NCI-H2171 (cell line): ENCODE measurements around the gene EPB41L4B.
"Not testable (repeated sequence)": the region's sequence is repeated elsewhere in the genome, so short reads cannot be mapped to it uniquely, and the experiment has no call there.

Experiments used
- DNase-seq: peaks from one replicate; lab custom pipeline; 2025; lab: John Stamatoyannopoulos, UW

Gene EPB41L4B

GRCh38 chr9:109244179-109245132, 76.4 kb downstream of the EPB41L4B start:
- peak; percentile 38 for DNase-seq

GRCh38 chr9:109242741-109243140, 78.1 kb downstream of the EPB41L4B start:
- no peak for DNase-seq

GRCh38 chr9:109242014-109242413, 78.8 kb downstream of the EPB41L4B start:
- DNase-seq, result no peak

DNA sequence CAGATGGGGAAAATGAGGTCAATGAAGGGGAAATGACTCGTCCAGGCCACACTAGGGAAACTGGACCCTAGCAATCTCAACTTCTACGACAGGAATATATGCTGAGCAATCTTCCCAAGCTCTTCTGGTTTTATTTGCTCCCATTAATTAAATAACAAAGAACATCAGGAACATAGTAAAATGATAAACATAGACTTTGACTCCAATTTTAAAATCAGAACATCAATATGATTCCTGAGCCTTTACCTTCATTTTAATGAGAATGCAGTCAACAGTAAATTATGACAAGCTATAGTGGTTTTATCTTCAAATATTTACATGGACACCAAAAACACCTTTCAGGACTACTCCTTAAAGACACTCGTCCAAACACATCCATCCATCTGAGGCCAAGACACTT, 79.7 kb downstream of the EPB41L4B start:
- DNase-seq, result no peak

- DNase-seq, result no peak
Measured at GRCh38 chr9:109239240-109239639, 81.6 kb downstream of the EPB41L4B start.

DNA sequence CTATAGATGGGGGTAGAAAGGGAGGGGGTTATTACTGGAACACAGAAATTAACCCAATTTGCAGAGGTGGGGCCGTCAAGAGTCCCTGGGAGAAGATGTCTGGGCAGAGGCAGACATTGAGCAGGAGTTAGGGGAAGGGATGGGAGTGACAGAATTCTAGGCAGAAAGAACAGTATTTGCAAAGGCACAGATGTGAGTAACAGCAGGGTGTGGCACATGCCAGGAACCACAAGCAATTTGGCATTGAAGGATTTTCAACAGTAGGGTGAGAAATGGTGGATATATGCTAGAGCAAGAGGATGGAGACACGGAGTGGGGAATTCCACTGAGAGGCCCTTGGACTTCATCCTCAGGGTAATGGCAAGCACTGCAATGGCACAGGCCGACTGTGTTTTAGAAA, 82.2 kb downstream of the EPB41L4B start:
- no peak for DNase-seq

DNA sequence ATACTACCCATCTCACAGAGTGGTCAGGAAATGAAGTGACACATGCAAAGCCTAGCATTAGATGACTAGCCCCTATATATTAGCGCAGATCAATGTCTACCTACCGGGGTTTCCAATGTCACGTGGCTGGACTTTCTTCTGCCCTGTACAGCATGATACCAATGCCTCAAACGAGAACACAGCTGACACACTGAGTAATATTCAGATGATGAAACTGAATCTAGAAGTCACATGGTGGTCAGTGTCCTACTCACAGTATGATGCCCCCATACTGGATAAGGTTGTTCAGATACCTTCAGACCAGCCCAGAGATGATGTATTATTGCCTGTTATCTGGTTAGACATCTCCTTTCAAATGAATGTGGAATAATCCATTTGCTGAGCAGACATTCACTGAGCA, 82.7 kb downstream of the EPB41L4B start:
- no peak for DNase-seq

- DNase-seq, result no peak
Measured at GRCh38 chr9:109232449-109233237, 88.2 kb downstream of the EPB41L4B start.

GRCh38 chr9:109231593-109231992, 89.3 kb downstream of the EPB41L4B start:
- no peak for DNase-seq

- DNase-seq, result no peak
Measured at GRCh38 chr9:109230277-109230676, 90.6 kb downstream of the EPB41L4B start.

DNA sequence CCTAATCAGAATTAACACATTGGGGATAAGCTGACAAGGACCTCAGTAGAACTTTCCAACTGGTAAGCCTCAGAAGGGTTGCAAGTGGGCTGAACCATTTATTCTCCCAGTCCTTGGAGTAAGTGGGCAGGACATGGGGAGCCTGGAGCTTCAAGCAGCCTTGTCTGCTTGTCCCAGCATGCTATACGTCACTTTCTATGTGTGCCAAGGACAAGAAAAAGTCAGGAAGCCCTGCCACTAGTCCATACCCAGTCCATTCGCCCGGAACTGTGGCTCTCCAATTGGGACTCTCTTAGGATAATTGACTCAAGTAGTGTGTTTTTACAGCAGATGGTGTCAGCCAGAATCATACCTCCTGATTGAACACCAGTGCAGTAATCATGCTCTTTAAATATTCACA, 91.2 kb downstream of the EPB41L4B start:
- DNase-seq, result no peak

DNA sequence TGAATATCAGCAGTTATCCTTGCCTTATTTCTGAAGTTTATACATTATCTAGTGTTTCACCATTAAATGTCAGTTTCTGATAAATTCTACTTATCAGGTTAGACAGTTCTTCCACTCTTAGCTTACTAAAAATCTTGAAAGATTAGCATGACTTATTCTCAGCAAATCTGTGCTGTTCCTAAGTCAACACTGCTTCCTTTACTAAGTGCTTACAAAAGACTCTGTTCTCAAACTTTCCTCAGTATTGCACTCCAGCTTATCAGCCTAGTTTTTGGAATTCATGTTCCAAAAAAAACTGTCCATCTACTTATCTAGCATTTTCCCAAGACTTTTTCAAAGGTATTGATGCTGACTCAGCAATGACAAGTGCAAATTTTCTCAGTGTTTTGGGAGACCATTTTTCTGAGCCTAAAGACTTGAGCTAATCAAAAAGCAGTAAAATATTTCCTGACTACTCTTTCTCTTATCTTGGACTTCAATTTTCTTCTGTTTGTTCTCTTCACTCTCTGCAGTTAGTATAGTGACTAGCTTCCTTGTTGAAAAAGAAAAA, 92.7 kb downstream of the EPB41L4B start:
- DNase-seq, result no peak

DNA sequence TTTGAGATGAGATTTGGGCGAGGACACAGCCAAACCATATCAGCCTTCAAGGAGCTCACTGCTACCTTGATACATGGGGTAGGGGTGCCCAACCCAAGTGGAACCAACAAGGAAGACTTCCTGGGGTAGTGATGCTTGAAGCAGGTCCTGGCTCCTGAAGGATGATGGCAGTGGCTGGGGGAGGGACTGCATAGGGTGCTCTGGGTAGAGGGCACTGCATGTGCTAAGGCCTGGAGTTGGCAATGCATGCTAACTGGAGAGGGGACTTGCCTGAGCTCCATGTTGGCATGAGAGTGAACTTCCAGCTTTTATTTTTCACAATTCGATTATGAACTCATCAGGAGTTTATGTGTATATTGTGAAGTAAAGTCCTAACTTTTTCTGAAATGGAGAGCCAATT, 95.2 kb downstream of the EPB41L4B start:
- no peak for DNase-seq

- peak; percentile 14 for DNase-seq
Measured at GRCh38 chr9:109224751-109225150, 96.1 kb downstream of the EPB41L4B start.

DNA sequence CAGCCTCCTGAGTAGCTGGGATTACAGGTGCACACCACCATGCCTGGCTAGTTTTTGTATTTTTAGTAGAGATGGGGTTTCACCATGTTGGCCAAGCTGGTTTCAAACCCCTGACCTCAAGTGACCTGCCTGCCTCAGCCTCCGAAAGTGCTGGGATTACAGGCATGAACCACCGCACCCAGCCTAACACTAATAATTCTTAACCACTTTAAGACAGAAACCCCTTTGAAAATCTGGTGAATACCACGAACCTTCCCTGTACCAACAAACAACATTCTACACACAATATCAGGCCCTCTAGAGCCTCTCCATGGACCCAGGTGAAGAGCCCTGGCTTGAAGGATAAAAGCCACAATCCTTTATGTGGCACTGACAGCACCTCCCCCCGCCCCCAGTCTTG, 102.6 kb downstream of the EPB41L4B start:
- not testable (repeated sequence) for DNase-seq

- no peak for DNase-seq
Measured at GRCh38 chr9:109214414-109214813, 106.4 kb downstream of the EPB41L4B start.

DNA sequence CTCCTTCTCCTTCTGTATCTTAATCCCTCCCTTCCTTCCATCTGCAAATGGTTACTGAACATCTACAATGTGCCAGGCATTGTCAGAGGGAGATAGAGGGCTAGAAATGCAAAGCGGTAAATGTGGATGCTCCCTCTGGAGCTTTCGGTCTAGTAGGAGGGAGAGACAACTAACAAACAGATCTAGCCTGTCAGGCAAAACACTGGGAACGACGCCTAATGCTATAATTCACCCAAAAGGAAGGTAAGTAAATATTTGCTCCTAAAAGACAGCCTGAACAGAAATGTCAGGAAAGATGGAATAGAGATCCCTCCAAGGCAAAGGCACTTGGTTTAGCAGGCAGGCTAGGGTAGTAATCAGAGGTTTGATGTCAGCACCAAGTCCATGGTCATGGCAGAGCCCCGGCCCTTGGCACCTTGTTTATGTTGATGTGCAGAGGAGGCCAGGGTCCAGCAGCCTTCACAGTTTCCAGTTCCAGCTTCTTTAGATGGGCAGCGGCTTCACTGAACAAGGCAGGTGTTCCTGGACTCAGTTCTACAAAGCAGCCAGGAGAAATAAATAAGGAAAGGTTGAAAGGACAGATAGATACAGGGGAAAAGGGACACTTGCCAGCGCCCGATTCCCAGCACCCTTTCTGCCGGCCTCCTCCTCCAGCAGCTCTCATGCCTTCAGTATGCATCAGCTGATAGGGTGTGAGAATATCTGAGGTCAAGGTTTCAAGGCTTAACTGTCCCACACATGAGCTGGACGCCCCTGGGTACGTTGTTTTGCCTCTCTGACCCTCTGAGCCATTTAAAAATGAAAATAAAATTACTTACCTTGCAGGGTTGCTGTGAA, 107.4 kb downstream of the EPB41L4B start:
- DNase-seq, result no peak

DNA sequence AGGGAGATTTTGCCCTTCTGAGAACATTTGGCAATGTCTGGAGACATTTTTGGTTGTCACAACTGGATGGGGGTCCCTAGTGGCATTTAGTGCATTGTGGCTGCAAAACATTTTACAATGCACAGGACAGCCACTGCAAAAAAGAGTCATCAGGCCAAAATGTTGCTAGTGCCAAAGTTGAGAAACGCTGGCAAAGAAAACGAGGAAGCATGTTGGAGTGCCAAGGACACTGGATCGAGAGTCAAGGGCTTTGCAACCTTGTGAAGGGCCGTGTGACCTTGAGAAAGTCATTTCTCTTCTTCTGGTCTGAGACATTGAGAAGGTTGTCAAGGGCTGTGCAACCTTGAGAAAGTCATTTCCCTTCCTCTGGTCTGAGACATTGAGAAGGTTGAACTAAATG, 108.1 kb downstream of the EPB41L4B start:
- no peak for DNase-seq

DNA sequence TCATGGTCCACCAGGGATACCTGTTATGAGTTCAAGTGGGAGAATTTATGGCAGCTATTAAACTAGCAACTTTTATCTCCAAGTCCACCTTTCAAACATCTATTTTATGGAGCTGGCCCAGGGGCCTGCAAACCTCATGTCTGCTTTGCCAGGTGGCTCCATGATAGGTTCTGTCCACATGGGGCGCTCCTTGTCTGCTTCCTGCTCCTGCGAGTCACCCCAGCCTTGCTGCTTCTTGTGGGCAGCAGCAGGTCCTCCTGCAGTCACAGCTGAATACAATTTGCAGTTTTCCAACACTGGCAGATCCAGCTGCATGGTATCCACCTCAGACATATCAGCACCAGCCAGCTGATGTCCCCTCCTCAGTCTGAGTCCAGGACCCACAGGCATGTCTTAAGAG, 114.2 kb downstream of the EPB41L4B start:
- no peak for DNase-seq

GRCh38 chr9:109205526-109205925, 115.3 kb downstream of the EPB41L4B start:
- DNase-seq, result no peak

DNA sequence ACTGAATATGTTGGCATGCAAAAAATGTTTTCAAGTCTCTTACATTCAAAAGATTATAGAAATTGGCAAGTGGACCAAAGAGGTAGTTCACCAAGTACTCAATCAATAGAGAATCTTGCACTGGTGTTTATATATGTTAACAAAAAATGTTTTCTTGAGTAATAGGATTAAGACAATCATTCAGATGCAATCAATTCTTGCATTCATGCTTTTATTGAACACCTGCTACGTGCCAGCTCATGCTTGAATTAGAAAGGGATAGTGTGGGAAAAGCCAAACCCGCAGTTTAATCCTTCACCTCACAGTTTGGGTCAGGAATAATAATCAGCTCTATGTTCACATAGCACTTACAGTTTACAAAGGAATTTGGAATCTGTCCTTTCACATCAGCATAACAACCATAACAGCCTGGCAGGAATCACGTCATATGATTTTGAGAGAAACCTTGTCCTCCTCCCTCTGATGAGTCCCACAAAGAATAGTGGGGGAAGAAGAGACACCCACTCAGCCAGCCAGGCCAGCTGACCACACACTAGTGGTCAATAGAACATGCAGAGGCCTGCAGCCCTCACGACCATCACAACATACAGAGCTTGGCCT, 117.0 kb downstream of the EPB41L4B start:
- no peak for DNase-seq
